AG09319 (cell line): ENCODE data around the gene EPB41L4B.

Experiments
- DNase-seq: peaks from one replicate; pipeline ENCODE4 v3.0.0-alpha.2; 2010; ENCODE audit warnings: low read depth; ENCODE audit errors: extremely low read depth
- TF ChIP-seq, protein P1 (sequence below): IDR thresholded peaks from 2 replicates; pipeline ENCODE4 v1.5.1; 2011; ENCODE audit warnings: low read depth, mild to moderate bottlenecking, inconsistent platforms, low read length, moderate library complexity

EPB41L4B gene

DNA sequence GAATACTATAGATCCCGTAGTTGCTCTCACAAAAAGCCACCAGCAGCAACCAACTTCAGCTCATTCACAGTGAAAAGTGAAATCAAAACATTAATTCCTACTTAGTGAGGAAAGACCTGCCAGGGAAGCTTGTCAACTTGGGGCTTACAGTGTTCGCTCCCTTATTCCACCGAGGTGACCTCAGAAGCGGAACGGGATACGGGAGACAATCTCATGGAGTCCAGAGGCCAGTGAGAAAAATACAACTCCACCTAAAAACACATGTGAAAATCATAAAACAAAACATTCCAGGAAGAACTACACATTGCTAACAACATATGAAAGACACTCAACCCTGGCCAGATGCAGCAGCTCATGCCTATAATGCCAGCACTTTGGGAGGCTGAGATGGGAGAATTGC lies 11.6 kb downstream of the EPB41L4B start:
- no peak for DNase-seq
- TF ChIP-seq, protein P1, sequence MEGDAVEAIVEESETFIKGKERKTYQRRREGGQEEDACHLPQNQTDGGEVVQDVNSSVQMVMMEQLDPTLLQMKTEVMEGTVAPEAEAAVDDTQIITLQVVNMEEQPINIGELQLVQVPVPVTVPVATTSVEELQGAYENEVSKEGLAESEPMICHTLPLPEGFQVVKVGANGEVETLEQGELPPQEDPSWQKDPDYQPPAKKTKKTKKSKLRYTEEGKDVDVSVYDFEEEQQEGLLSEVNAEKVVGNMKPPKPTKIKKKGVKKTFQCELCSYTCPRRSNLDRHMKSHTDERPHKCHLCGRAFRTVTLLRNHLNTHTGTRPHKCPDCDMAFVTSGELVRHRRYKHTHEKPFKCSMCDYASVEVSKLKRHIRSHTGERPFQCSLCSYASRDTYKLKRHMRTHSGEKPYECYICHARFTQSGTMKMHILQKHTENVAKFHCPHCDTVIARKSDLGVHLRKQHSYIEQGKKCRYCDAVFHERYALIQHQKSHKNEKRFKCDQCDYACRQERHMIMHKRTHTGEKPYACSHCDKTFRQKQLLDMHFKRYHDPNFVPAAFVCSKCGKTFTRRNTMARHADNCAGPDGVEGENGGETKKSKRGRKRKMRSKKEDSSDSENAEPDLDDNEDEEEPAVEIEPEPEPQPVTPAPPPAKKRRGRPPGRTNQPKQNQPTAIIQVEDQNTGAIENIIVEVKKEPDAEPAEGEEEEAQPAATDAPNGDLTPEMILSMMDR = no peak

DNA sequence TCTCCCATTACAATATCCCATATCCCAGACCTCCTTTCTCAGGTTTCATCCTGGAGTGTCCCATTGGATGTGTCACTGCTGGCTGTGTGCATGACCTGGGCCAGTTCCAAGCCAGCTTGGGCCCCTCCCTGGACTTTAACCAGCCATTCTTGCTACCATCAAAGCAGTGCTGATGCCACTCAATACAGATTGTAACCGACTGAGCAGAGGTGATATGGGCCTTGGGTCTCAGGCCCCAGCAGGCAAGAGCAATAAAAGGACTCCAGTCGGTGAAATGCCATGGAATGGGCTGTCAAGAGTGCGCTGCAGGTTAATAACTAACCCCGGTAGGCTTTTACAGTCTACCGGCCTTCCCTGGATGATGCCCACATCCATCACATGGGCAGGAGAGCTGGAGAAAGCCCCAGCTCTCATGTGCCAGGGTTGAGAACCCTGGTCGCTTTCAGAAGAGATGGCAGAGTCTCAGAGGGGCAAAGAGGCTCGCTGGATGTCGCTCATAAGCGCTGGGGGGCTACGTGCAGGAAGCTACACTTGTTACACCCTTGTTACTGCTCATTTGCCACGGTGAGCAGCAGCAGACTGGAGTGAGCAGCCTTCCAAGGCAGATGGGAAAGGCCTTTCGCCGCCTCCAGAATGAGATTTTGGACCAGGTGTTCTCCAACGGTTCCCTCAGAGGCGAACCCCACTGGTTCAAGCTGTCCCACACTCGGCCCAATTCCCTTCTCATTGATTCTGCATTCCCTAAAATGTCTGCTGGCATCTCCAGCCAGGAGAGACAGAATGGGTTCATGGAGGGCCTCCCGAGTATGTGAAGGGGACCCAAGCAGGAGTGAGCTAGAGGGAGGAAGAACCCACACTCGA lies 13.2 kb downstream of the EPB41L4B start:
- DNase-seq = no peak
- TF ChIP-seq, protein P1 = no peak

DNA sequence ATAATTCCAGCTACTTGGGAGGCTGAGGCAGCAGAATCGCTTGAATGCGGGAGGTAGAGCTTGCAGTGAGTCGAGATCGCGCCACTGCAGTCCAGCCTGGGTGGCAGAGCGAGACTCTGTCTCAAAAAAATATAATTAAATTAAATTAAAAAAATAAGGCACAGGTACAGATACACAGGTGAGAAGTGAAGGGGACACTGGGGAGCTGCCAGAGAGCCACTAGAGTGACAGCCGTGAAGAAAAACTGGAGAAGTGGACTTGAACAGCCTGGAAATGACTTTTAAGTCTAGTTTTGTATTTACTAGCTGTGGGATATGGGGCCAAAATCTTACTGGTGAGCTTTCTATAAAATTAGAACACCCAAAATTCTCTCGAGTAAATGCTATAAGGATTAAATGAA lies 15.1 kb downstream of the EPB41L4B start:
- TF ChIP-seq, protein P1 = no peak
- no peak for DNase-seq

DNA sequence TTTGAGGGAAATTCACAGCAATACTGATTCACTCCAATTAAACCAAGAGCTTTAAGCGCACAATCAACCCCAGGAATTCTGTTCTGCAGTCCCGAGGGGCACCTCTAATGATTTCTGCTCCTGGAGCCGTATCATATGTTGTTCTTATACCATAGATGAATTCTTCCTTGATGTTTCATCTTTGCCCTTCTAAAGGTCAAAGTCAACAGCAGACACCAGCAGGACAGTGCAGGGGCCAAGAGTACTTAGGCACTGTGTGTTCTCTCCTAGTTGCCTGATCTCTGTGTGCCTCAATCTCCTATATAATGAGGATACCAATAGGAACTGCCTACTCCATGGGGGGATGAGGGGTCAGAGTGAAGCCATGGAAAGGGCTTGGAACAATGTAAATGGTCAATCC lies 16.5 kb downstream of the EPB41L4B start:
- TF ChIP-seq, protein P1 = no peak
- DNase-seq = no peak

DNA sequence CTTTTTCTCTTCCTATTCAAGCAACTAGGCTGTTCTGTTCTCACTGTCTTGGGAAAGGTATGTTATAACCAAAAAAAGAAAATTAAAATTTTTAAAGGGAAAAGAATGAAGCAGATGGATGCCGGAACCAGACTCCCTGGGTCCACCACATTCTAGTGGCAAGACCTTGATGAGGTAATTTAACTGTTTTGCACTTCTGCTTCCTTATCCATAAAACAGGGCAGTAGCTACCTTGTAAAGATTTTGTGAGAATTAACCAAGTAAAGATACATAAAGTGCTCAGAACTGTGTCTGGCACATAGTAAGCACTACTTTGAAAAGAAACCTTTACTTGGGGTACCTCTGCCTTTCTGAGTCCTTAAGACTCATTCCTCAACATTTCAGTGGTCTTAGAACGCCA lies 17.0 kb downstream of the EPB41L4B start:
- no peak for DNase-seq
- TF ChIP-seq, protein P1 = no peak

DNA sequence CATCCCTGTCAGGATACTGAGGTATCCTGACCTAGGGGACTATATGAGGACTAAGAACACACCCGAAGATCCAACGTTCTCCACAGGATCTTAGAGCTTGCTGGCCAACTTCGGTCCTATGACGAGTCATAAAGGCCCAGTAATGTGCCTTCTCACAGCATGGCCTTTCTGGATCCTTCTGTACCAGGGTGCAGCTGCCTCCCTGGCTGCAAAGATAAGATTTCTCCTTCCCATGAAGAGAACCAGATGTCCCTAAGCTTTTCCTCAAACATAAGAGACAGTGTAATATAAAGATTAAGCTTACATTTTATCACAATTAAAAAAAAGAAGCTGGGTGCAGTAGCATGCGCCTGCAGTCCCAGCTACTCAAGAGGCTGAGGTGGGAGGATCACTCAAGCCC lies 18.3 kb downstream of the EPB41L4B start:
- DNase-seq = no peak
- TF ChIP-seq, protein P1 = no peak

DNA sequence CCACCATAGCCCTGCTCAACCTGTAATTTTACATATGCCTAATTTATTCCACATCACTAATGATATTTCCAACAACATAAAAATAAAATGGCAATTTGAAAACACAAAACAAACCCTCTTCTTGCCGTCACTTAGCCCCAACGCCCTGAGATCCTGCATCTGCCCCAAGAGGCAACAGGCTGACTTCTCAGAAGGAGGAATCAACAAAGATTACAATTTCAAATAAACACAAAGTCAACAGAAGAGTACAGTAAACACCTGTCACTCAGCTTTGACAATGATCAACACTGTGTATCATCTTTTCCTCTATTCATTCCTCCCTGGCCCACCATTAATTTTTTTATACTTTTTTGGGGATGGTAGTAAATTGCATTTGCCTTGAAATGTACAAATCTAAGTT lies 19.8 kb downstream of the EPB41L4B start:
- TF ChIP-seq, protein P1 = no peak
- DNase-seq = no peak
